Breast epithelium (tissue), 4 donors: ENCODE results near the gene TESPA1. TPM values are rescaled to one million over a fixed set of nuclear protein-coding genes. Genes with fewer than 3 reads are reported as not detected.
"Not testable (repeated sequence)": the region's sequence is repeated elsewhere in the genome, so short reads cannot be mapped to it uniquely, and the experiment has no call there.

Experiments used
- DNase-seq, 2 donors: peaks; one replicate each; pipeline ENCODE4 v3.0.0-alpha.2; 2019; ENCODE audit warnings: low spot score in 2 of 2
- H3K27ac ChIP-seq, 2 donors: fragments of 200-600 bp; sonication (generic) in 1 of 2; one replicate each; pipeline ENCODE4 v1.5.1; 2016 to 2019; ENCODE audit warnings: mild to moderate bottlenecking in 1 of 2
- H3K27me3 ChIP-seq, 2 donors: fragments of 200-600 bp; sonication (generic) in 1 of 2; one replicate each; pipeline versions ENCODE4 v1.5.1 to v1.6.0; 2017 to 2019; ENCODE audit warnings: control low read depth in 1 of 2, mild to moderate bottlenecking in 1 of 2
- H3K36me3 ChIP-seq: fragments of 200-600 bp; one replicate; pipeline ENCODE4 v1.5.1; 2019
- H3K4me1 ChIP-seq, 2 donors: fragments of 200-600 bp; sonication (generic); one replicate each; pipeline ENCODE4 v1.5.1; 2016 to 2019; ENCODE audit warnings: control low read depth in 1 of 2
- H3K4me3 ChIP-seq, 3 donors: fragments of 200-600 bp; sonication (generic); 1 replicate in 2 of 3; 2 replicates in 1 of 3; pipeline ENCODE4 v1.5.1; 2016 to 2019; ENCODE audit warnings: mild to moderate bottlenecking in 3 of 3, moderate library complexity in 2 of 3
- H3K9me3 ChIP-seq, 2 donors: fragments of 200-600 bp; sonication (generic) in 1 of 2; one replicate each; pipeline ENCODE4 v1.5.1; 2016 to 2019; ENCODE audit warnings: control low read depth in 1 of 2
- CTCF ChIP-seq, 3 donors: fragments of 450-650 bp; IDR thresholded peaks; one replicate each; pipeline ENCODE4 v1.5.1; 2016 to 2017; ENCODE audit warnings: antibody characterized with exemption in 3 of 3, mild to moderate bottlenecking in 3 of 3, moderate library complexity in 3 of 3
- POLR2A ChIP-seq: fragments of 450-650 bp; IDR thresholded peaks from one replicate; pipeline ENCODE4 v1.6.1; 2016; ENCODE audit warnings: antibody characterized with exemption, mild to moderate bottlenecking, moderate library complexity
- POLR2AphosphoS5 ChIP-seq, 3 donors: sonication (generic); formaldehyde crosslinking; IDR thresholded peaks; one replicate each; pipeline ENCODE4 v1.6.1; 2017; ENCODE audit warnings: antibody characterized with exemption in 3 of 3
- intact Hi-C: fragments of 100-400 bp; cut with DNase I; formaldehyde crosslinking; loops from one replicate; pipeline ENCODE4 v1.15.1; 2023; ENCODE audit warnings: low total_unique reads
- total RNA-seq, 3 donors: library from RNA; depleted of rRNA; stranded (reverse); fragments of >200 nt; gene quantifications; one replicate each; pipeline ENCODE4 v1.1.0, GENCODE V29; 2016

Gene TESPA1
- total RNA-seq, 3 donors from 2014 or later = 1.3 to 6.2 (median 2.2) TPM

DNA sequence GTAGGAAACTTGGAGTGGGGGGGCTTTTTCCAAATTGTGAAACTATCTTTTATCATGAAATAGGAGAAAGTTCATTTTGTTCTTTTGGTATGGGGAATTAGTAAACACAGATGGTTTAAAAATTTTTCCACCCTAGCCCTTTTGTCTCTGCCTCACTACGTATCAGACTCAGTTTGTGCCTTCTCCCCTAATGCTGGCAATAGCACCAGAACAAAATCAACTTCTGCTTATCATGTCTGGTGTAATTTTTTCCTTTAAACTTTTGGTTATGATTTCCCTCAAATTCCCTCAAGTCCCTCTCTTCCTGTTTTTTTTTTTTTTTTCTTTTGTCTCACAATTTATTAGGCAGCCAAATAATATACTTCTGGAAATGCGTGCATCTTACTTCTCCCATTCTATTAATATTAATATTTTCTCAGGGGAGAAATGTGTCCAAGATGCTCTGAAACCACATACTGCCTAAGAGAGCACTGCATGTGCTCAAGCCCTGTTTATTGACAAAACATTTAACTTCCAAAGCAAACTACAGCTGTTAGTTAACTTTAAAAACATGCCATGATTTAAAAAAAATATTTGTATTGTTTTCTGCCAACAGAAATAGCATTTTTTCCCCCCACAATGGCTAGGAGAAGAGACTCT lies 35.4 kb downstream of the TESPA1 start:
- H3K4me1 ChIP-seq = no peaks in the 10 kb centered on the region
- no peak overlapping the region for H3K4me3 ChIP-seq
- no peak for DNase-seq
- H3K9me3 ChIP-seq = no peaks in the 10 kb centered on the region
- TF ChIP-seq POLR2AphosphoS5 (IDR thresholded peaks at IDR 0.05) (no peak), POLR2A (no peak), CTCF (IDR thresholded peaks at IDR 0.05) (no peak)
- no peaks in the 10 kb centered on the region for H3K27me3 ChIP-seq
- H3K36me3 ChIP-seq = no peaks in the 10 kb centered on the region
- intact Hi-C loops = no loop called here
- H3K27ac ChIP-seq = no peak overlapping the region

GRCh38 chr12:54948171-54948570 lies 36.4 kb downstream of the TESPA1 start:
- intact Hi-C loops = no loop called here
- no peaks in the 10 kb centered on the region for H3K27me3 ChIP-seq
- TF ChIP-seq CTCF (IDR thresholded peaks at IDR 0.05) = no peak
- TF ChIP-seq POLR2AphosphoS5 (IDR thresholded peaks at IDR 0.05) = no peak
- no peak for TF ChIP-seq POLR2A

GRCh38 chr12:54945082-54945481 lies 39.5 kb downstream of the TESPA1 start:
- H3K27me3 ChIP-seq = no peaks in the 10 kb centered on the region
- H3K9me3 ChIP-seq = no peaks in the 10 kb centered on the region
- TF ChIP-seq POLR2A (no peak), POLR2AphosphoS5 (IDR thresholded peaks at IDR 0.05) (no peak)
- H3K4me3 ChIP-seq = no peak overlapping the region
- H3K27ac ChIP-seq = no peak overlapping the region
- no peak for DNase-seq
- H3K4me1 ChIP-seq = no peaks in the 10 kb centered on the region
- no peaks in the 10 kb centered on the region for H3K36me3 ChIP-seq
- intact Hi-C loops = no loop called here

More at GRCh38 chr12:54948171-54948570, 36.4 kb downstream of the TESPA1 start:
- Histone ChIP-seq H3K36me3 (no peaks in the 10 kb centered on the region), H3K4me3 (no peak overlapping the region), H3K9me3 (no peaks in the 10 kb centered on the region), H3K27ac (no peak overlapping the region), H3K4me1 (no peaks in the 10 kb centered on the region)
- DNase-seq = no peak

DNA sequence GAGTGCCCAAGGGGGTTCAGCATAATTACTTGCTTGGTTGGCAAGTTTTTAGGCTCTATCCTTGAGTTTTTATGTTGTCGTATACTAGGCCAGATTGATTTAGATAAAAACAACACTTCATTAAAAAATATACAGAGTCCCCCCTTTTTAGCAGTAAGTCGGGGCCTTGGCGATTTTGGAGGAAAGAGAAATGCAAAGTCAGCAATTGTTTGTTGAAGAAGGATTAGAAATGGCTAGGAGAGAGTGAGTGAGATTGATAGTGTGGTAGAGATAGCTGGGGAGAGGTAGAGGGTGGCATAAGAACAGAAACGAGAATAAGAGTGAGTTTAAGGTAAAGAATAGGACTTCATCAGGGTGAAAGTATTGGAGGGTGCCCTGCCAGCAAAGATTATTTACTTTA lies 41.3 kb downstream of the TESPA1 start:
- H3K36me3 ChIP-seq, H3K27me3 ChIP-seq, intact Hi-C loops, DNase-seq, H3K4me1 ChIP-seq, H3K9me3 ChIP-seq, H3K4me3 ChIP-seq, H3K27ac ChIP-seq: not testable (repeated sequence)

GRCh38 chr12:54941659-54942058 lies 42.9 kb downstream of the TESPA1 start:
- TF ChIP-seq POLR2A (no peak), CTCF (IDR thresholded peaks at IDR 0.05) (no peak), POLR2AphosphoS5 (IDR thresholded peaks at IDR 0.05) (no peak)
- Histone ChIP-seq H3K9me3 (no peaks in the 10 kb centered on the region), H3K36me3 (no peaks in the 10 kb centered on the region), H3K4me3 (no peak overlapping the region), H3K4me1 (no peaks in the 10 kb centered on the region), H3K27ac (no peak overlapping the region), H3K27me3 (no peaks in the 10 kb centered on the region)
- no peak for DNase-seq
- intact Hi-C loops = no loop called here

- Histone ChIP-seq H3K27me3 (no peaks in the 10 kb centered on the region), H3K27ac (no peak overlapping the region), H3K36me3 (no peaks in the 10 kb centered on the region), H3K4me3 (no peak overlapping the region), H3K4me1 (no peaks in the 10 kb centered on the region), H3K9me3 (no peaks in the 10 kb centered on the region)
- no peak for DNase-seq
- intact Hi-C loops = no loop called here
- TF ChIP-seq CTCF (IDR thresholded peaks at IDR 0.05) (no peak), POLR2A (no peak), POLR2AphosphoS5 (IDR thresholded peaks at IDR 0.05) (no peak)
These were observed 43.7 kb downstream of the TESPA1 start for GRCh38 chr12:54940727-54941315.
